ENCODE data around the gene RRP1. TPM values are rescaled to one million over a fixed set of nuclear protein-coding genes. Genes with fewer than 3 reads are reported as not detected.

Gene RRP1
- total RNA-seq, 1 donor from 2014 or later, result 13.5 TPM

GRCh38 chr21:43794311-43794710, 4.9 kb downstream of the RRP1 start:
- ATAC-seq (no peak), DNase-seq (no peak)
- intact Hi-C loops (cut with micrococcal nuclease), result no loop called here

DNA sequence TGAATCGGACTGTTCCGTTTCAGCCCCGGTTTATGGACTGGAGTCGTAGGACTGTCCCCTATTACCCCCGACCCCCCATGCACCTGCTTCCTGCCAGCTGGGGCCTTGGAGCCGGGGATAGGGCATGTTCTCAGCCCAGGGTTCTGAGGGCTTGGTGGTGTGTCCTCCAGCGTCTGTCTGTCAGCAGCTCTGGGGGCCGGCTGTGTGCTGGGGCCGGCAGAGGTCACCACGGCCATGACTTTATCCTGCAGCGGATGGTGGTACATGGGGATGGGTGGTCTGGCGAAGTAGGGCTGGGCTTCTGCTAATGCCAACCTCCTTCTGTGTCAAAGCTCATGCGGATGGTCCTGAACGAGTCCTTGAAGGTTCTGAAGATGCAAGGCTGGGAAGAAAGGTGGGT, 5.5 kb downstream of the RRP1 start:
- ATAC-seq (no peak), DNase-seq (no peak)
- intact Hi-C loops (cut with micrococcal nuclease), result no loop called here

- intact Hi-C loops (cut with micrococcal nuclease), result no loop called here
- no peak for DNase-seq
- ATAC-seq, result no peak
These were observed 8.0 kb downstream of the RRP1 start for GRCh38 chr21:43797415-43797814.

GRCh38 chr21:43797925-43798715, 8.7 kb downstream of the RRP1 start:
- no peak for DNase-seq
- intact Hi-C loops (cut with micrococcal nuclease), result no loop called here

GRCh38 chr21:43799301-43799840, 10.0 kb downstream of the RRP1 start:
- DNase-seq, result no peak
- intact Hi-C loops (cut with micrococcal nuclease), result no loop called here

More at GRCh38 chr21:43797925-43798715, 8.7 kb downstream of the RRP1 start:
- no peak for ATAC-seq

DNA sequence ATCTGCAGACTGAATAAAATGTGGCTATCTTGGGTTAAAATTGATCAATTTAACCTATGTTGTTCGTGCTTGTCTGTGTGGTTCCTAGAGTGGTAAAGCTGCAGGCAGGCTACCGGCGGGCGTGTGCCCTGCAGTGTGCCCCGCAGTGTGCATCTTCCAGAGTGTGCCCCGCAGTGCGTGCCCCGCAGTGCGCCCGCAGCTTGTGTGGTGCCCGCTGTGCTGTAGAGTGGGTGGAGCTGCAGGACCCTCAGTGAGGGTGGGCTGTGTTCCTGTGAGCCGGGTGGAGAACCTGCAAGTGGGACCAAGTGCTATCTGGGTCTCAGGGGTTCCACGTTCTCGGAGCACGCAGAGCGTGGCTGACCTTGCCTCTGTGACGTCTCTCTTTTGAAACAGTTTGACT, 10.7 kb downstream of the RRP1 start:
- no peak for DNase-seq
- intact Hi-C loops (cut with micrococcal nuclease), result no loop called here
- ATAC-seq, result no peak

More at GRCh38 chr21:43799301-43799840, 10.0 kb downstream of the RRP1 start:
- no peak for ATAC-seq

GRCh38 chr21:43800566-43800965, 11.2 kb downstream of the RRP1 start:
- intact Hi-C loops (cut with micrococcal nuclease), result no loop called here
- no peak for DNase-seq
- ATAC-seq, result no peak

DNA sequence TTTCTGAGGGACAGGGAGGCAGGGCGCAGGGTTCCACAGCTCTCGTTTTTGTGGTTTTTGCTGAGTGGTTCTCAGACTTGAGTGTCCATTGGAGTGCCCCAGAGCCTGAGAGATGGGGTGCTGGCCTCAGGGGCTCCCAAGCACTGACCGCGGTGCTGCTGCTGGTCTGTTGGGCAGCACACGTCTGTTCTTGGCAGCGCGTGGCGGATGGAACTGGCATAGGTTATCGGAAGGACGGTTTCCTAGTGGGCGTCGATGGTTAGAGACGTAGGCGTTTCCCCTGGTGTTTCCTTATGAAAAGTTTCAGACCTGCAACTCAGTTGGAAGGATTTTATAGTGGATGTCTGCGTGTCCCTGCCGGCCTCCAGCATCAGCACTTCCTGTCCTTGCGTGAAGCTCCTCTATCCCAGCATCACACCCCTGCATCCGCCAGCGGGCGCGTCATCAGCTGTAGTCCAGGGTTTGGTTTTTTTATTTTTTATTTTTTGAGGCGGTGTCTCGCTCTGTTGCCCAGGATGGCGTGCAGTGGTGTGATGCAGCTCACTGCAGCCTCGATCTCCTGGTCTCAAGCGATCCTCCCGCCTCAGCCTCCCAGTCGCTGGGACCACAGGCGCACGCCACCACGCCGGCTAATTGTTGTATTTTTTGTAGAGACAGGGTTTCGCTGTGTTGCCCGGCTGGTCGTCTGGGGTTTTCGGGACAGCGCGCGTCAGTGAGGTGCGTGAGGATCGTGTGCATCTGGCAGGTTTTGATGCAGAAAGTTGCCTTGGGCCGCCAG, 11.8 kb downstream of the RRP1 start:
- ATAC-seq (no peak), DNase-seq (no peak)
- intact Hi-C loops (cut with micrococcal nuclease), result no loop called here

- DNase-seq (no peak), ATAC-seq (no peak)
- intact Hi-C loops (cut with micrococcal nuclease), result no loop called here
These were observed 13.4 kb downstream of the RRP1 start for GRCh38 chr21:43802713-43803313.

DNA sequence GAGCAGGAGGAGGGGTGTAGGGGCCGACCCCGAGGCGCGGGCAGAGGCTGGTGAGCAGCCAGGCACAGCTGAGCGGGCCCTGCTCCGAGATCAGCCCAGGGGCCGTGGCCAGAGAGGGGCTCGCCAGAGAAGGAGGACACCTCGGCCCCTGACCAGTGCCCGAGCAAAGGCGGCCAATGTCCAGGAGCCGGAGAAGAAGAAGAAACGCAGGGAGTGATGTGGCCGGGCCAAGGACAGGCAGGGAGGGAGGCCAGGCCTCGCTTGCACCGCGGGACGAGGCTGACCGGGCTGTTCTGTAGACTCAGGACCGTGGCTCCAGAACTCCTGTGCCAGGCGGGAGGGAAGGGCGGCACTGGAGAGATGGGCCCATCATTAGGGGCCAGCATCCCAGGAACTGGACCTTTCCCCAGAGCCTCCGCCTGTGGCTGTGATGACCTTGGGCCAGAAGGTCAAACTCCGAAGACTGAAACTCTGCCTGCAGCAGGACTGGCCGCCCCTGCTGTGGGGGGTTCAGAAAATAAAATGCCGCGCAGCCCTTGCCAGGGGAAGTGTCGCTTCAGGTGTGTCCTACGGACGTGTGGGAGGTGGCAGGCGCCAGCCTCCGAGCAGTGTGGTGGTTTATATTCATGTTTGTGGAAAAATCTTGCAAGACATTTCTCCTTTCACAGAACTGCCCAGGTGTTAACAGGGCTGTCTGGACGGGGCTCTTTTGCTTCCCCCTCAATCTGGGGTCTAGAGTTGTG, 14.4 kb downstream of the RRP1 start:
- DNase-seq, result no peak
- intact Hi-C loops (cut with micrococcal nuclease), result no loop called here
- no peak for ATAC-seq

- intact Hi-C loops (cut with micrococcal nuclease), result no loop called here
- no peak for DNase-seq
- ATAC-seq, result no peak
These were observed 16.0 kb downstream of the RRP1 start for GRCh38 chr21:43805275-43805800.

GRCh38 chr21:43806017-43806710, 16.8 kb downstream of the RRP1 start:
- no peak for DNase-seq
- ATAC-seq, result no peak
- intact Hi-C loops (cut with micrococcal nuclease), result no loop called here

GRCh38 chr21:43808367-43808766, 19.0 kb downstream of the RRP1 start:
- ATAC-seq (no peak), DNase-seq (no peak)
- intact Hi-C loops (cut with micrococcal nuclease), result no loop called here

DNA sequence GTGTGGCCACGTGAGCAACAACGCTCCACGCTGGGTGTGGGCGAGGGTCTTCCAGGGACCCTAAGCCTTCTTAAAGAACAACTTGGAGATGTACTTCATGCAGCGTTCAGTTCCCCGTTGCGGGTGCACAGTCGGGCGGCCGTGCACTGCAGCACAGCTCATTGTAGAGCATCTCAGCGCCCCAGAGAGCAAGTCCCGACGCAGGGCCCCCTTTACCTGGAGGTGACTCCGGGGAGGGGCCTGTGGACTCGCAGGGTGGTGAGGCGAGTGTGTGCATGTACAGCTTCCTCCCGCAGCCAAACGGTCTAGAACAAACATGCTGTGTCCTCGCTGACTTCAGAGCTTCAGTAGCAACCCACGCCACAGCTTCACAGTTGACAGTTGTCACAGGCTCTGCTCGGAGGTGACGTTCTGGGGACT, 19.5 kb downstream of the RRP1 start:
- ATAC-seq (no peak), DNase-seq (no peak)
- intact Hi-C loops (cut with micrococcal nuclease), result no loop called here

DNA sequence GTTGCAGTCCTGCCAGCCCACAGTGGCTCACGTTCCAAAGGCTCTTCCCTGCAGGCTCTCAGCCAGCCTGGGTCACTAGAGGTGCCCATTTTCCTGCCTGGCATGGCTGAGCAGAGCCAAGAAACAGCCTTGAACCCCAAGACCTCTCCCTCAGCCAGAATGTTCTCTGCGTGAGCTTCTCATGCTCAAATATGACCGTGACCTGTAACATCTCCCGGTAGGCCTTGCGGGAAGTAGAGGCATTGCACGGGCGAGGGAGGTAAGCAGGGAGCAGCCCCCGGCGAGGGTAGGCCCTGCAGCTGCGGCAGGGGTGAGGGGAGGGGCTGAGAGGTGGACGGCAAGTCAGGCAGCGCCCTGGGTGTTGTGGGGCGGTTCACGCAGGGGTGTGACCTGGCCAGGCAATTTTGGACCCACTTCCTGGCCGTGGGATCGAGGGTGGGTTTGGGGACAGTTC, 20.0 kb downstream of the RRP1 start:
- ATAC-seq (no peak), DNase-seq (no peak)
- intact Hi-C loops (cut with micrococcal nuclease), result no loop called here

- intact Hi-C loops (cut with micrococcal nuclease), result no loop called here
- ATAC-seq (no peak), DNase-seq (no peak)
These were observed 20.6 kb downstream of the RRP1 start for GRCh38 chr21:43809853-43810504.

DNA sequence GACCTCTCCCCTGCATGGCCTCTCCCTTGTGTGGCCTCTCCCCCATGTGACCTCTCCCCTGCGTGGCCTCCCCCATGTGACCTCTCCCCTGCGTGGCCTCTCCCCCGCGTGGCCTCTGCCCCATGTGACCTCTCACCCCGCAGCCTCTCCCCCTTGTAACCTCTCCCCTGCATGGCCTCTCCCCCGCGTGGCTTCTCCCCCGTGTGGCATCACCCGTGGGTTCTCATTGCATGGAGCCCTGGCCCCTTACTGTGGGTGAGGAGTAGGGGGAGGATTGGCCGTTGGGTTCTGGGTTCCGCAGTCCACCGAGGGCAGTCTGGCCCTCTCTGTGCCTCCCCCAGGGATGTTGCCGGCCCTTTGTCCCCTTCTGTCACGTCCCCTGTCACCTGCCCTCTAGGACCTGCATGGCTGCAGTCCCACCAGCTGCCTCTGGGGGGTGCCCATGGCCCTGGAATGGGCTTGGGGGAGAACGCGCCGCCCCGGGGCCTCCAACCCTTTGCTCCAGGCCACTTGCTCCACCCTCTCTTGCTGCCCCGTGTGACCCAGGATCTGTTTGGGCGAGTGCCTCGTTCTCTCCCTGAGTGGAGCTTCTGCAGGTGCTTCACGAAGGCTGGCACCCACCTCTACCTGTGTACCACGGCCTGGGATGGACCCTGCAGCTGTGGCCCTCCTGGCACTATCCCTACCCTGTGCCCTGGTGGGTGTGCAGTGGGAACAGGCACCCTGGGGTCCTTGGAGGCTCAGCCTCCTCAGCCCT, 21.3 kb downstream of the RRP1 start:
- peak; percentile 92 for DNase-seq
- ATAC-seq, result peak; percentile 86
- intact Hi-C loops (cut with micrococcal nuclease), result no loop called here
